ENCODE results near the gene USP17L27.
"Not testable (repeated sequence)": the region's sequence is repeated elsewhere in the genome, so short reads cannot be mapped to it uniquely, and the experiment has no call there.

- TF ChIP-seq CTCF, POLR2A (IDR thresholded peaks at IDR 0.05): not testable (repeated sequence)
These were observed at the start of gene USP17L27 for GRCh38 chr4:9343848-9344247.

Data from thyroid gland (tissue), 4 donors.